HepG2 (cell line): Measurements from ENCODE around the gene MMP28. TPM values are rescaled to one million over a fixed set of nuclear protein-coding genes. Genes with fewer than 3 reads are reported as not detected.

Source experiments
- ATAC-seq: fragments of 200-7000 bp; cut with Tn5 transposase; 3 replicates; pipeline ENCODE4 v1.9.1; 2020; ENCODE audit warnings: mild to moderate bottlenecking, moderate library complexity
- BruUV-seq: library from RNA; stranded (reverse); fragments of 400-500 nt; replicated peaks from 2 replicates; lab custom pipeline; 2021; lab: Mats Ljungman, UMichigan
- CTCF ChIA-PET: fragments of 300-600 bp; formaldehyde crosslinking; extraction: SDS; loops from one replicate; lab custom pipeline; 2021; ENCODE audit warnings: low total read pairs, inconsistent platforms, low intra/inter-chr PET ratio; lab: Yijun Ruan, JAX
- POLR2A ChIA-PET: fragments of 350-600 bp; sonication (Branson Sonifier 250); formaldehyde crosslinking; loops from one replicate; lab custom pipeline; 2020; ENCODE audit warnings: antibody characterized with exemption, inconsistent platforms; lab: Yijun Ruan, JAX
- DNase-seq: peaks from one replicate; pipeline ENCODE4 v3.0.0-alpha.2; 2015; ENCODE audit warnings: low spot score
- FAIRE-seq: peaks from 3 replicates; lab custom pipeline; 2011; peaks lifted over from hg19 to GRCh38; lab: Jason Lieb, UNC
- H2AFZ ChIP-seq: one replicate; pipeline ENCODE4 v1.6.1; 2011; ENCODE audit warnings: low read length, inconsistent platforms
- H3K27ac ChIP-seq: fragments of 300-600 bp; 3 replicates; pipeline ENCODE4 v1.8.0; 2011; ENCODE audit warnings: mixed run types, mild to moderate bottlenecking, mixed read lengths, low read length, inconsistent platforms; ENCODE audit not compliant: insufficient read depth; ENCODE audit errors: extremely low read length
- H3K27me3 ChIP-seq, 2 experiments: fragments of 200-600 bp in 1 of 2; 2 replicates in 1 of 2; 3 replicates in 1 of 2; pipeline versions ENCODE4 v1.6.0 to v1.8.0; 2011; ENCODE audit warnings: low read length in 2 of 2, mild to moderate bottlenecking in 2 of 2, moderate library complexity in 2 of 2, inconsistent platforms in 1 of 2; ENCODE audit not compliant: insufficient read depth in 2 of 2, control insufficient read depth in 1 of 2
- H3K36me3 ChIP-seq, 2 experiments: fragments of 200-600 bp in 1 of 2; replicated peaks in 1 of 2; 2 replicates in 1 of 2; 3 replicates in 1 of 2; pipeline versions ENCODE4 v1.5.1 to v1.8.0; 2011; ENCODE audit warnings: low read length in 2 of 2, inconsistent platforms in 1 of 2; ENCODE audit not compliant: insufficient read depth in 2 of 2, control insufficient read depth in 1 of 2
- H3K4me1 ChIP-seq: 2 replicates; pipeline ENCODE4 v1.5.1; 2012; ENCODE audit warnings: low read length, inconsistent platforms; ENCODE audit not compliant: insufficient read depth
- H3K4me2 ChIP-seq: 2 replicates; pipeline ENCODE4 v1.6.0; 2011; ENCODE audit warnings: low read depth, low read length, inconsistent platforms
- H3K4me3 ChIP-seq, 3 experiments: fragments of 200-600 bp in 1 of 3; sonication (generic), shearing (Covaris generic) in 1 of 3; replicated peaks in 1 of 3; 2 replicates each; pipeline ENCODE4 v1.5.1; 2011 to 2016; ENCODE audit warnings: low read length in 3 of 3, inconsistent platforms in 2 of 3, low read depth in 2 of 3, mild to moderate bottlenecking in 2 of 3, control low read depth in 1 of 3, mixed read lengths in 1 of 3; ENCODE audit not compliant: insufficient read depth in 1 of 3
- H3K79me2 ChIP-seq: one replicate; pipeline ENCODE4 v1.6.1; 2011; ENCODE audit warnings: low read length, inconsistent platforms; ENCODE audit not compliant: insufficient read depth
- H3K9ac ChIP-seq: 2 replicates; pipeline ENCODE4 v1.6.0; 2011; ENCODE audit warnings: mild to moderate bottlenecking, low read depth, low read length, inconsistent platforms; ENCODE audit not compliant: insufficient read depth
- H3K9me3 ChIP-seq: 2 replicates; pipeline ENCODE4 v1.5.1; 2012; ENCODE audit warnings: mild to moderate bottlenecking, low read length
- H4K20me1 ChIP-seq: 2 replicates; pipeline ENCODE4 v1.6.0; 2011; ENCODE audit warnings: inconsistent platforms, mild to moderate bottlenecking, low read length, moderate library complexity; ENCODE audit not compliant: insufficient read depth
- IKZF4 ChIP-seq: sonication (generic); formaldehyde crosslinking; IDR thresholded peaks from 2 replicates; pipeline ENCODE4 v1.5.1; 2020; ENCODE audit warnings: borderline replicate concordance, mild to moderate bottlenecking, low read depth, missing genetic modification reagents; ENCODE audit errors: not compliant biosample characterization
- MAFG ChIP-seq: sonication (generic); formaldehyde crosslinking; IDR thresholded peaks from 2 replicates; pipeline ENCODE4 v1.5.1; 2020; ENCODE audit warnings: mild to moderate bottlenecking, missing genetic modification reagents
- SMAD1 ChIP-seq: sonication (generic); formaldehyde crosslinking; IDR thresholded peaks from 2 replicates; pipeline ENCODE4 v1.4.0; 2020; ENCODE audit warnings: missing genetic modification reagents, low read depth, mild to moderate bottlenecking, borderline replicate concordance
- TIGD3 ChIP-seq: sonication (generic); formaldehyde crosslinking; IDR thresholded peaks from 2 replicates; pipeline ENCODE4 v1.5.1; 2020; ENCODE audit warnings: mild to moderate bottlenecking, missing genetic modification reagents, borderline replicate concordance
- ZNF749 ChIP-seq: sonication (generic); formaldehyde crosslinking; IDR thresholded peaks from 2 replicates; pipeline ENCODE4 v1.8.0; 2022; ENCODE audit warnings: mild to moderate bottlenecking, missing genetic modification reagents, moderate library complexity, borderline replicate concordance
- ZNF777 ChIP-seq: sonication (generic); formaldehyde crosslinking; IDR thresholded peaks from 2 replicates; pipeline ENCODE4 v1.4.0; 2020; ENCODE audit warnings: missing genetic modification reagents
- ZXDC ChIP-seq: sonication (generic); formaldehyde crosslinking; IDR thresholded peaks from 2 replicates; pipeline ENCODE4 v1.5.0; 2020; ENCODE audit warnings: mild to moderate bottlenecking, missing genetic modification reagents
- WGBS: methylation state at CpG from one replicate; pipeline ENCODE4 v1.1.6; 2017; ENCODE audit warnings: low lambda C conversion rate; 5-methylcytosine and 5-hydroxymethylcytosine counted together
- in situ Hi-C: cut with HindIII; loops from 2 replicates; pipeline ENCODE4 v1.10.0; 2017; ENCODE audit warnings: low pct_unique_long_range_greater_than_20kb; ENCODE audit not compliant: extremely low pct_ligation_motif_present
- intact Hi-C: fragments of 100-400 bp; cut with micrococcal nuclease; formaldehyde crosslinking; loops from one replicate; pipeline ENCODE4 v1.10.0; 2022; ENCODE audit not compliant: unreplicated experiment
- polyA plus RNA-seq, 8 experiments: library from polyadenylated mRNA; depleted of rRNA in 3 of 8; stranded (reverse) in 7 of 8; unstranded in 1 of 8; fragments of >200 nt; fragmentation: Illumina TruSeq in 4 of 8; extraction: Trizol in 4 of 8; gene quantifications; 2 replicates each; pipeline versions ENCODE4 v1.2.1 to v1.2.3, GENCODE V29; 2011 to 2016; ENCODE audit warnings: low read depth in 4 of 8, missing spikeins in 1 of 8, mixed read lengths in 1 of 8; ENCODE audit not compliant: insufficient read depth in 1 of 8
- total RNA-seq, 5 experiments: library from RNA; depleted of rRNA; stranded (reverse); fragments of >200 nt; fragmentation: Illumina TruSeq; extraction: Trizol; gene quantifications; 2 replicates each; pipeline ENCODE4 v1.2.3, GENCODE V29; 2016; ENCODE audit warnings: low read depth in 1 of 5

Gene MMP28
- total and polyA plus RNA-seq, 2 of the 13 experiments (the other 11 are each of a cell fraction or from before 2014, with no cell fraction given) = not detected

- Histone ChIP-seq H3K27me3 (no peaks in the 10 kb centered on the region), H3K36me3 (peaks cover 7 to 23% of the 10 kb centered on the region in 2 experiments; a peak in 4 of 5 replicates), H2AFZ (no peak overlapping the region), H3K9me3 (no peaks in the 10 kb centered on the region), H3K4me1 (peaks cover 41% of the 10 kb centered on the region), H3K79me2 (peaks cover 2% of the 10 kb centered on the region), H3K27ac (no peak overlapping the region), H4K20me1 (no peaks in the 10 kb centered on the region), H3K4me2 (no peak overlapping the region), H3K9ac (no peak overlapping the region), H3K4me3 (no peak overlapping the region)
- no peak for FAIRE-seq
- no peak for DNase-seq
- TF ChIP-seq ZXDC (CRISPR knock-in tag) (no peak), IKZF4 (CRISPR knock-in tag) (no peak), TIGD3 (CRISPR knock-in tag) (no peak), ZNF777 (no peak), SMAD1 (CRISPR knock-in tag) (no peak), ZNF749 (CRISPR knock-in tag) (no peak), MAFG (CRISPR knock-in tag) (no peak)
- in situ Hi-C loops (loop anchor here (25.0 kb wide), 1 partner anchor 416 kb away; no protein-coding TSS in a partner anchor), intact Hi-C loops (no loop called here)
- ChIA-PET POLR2A (no interaction called here), CTCF (no interaction called here)
- 97% methylated on average over 3 of the region's 3 CpGs for WGBS
- ATAC-seq = no peak
- BruUV-seq = no TSS peak
These were observed 66.9 kb downstream of the MMP28 start for GRCh38 chr17:35728551-35728950.
